NCI-H2227 (cell line): Measurements from ENCODE around the gene RSRC2.
"Not testable (repeated sequence)": the region's sequence is repeated elsewhere in the genome, so short reads cannot be mapped to it uniquely, and the experiment has no call there.

Experiments used
- DNase-seq: peaks from one replicate; lab custom pipeline; 2025; ENCODE audit not compliant: unreplicated experiment; lab: John Stamatoyannopoulos, UW

The RSRC2 gene

GRCh38 chr12:122487807-122488206 is 38.9 kb downstream of the RSRC2 start:
- DNase-seq = not testable (repeated sequence)

- no peak for DNase-seq
These were observed 39.8 kb downstream of the RSRC2 start for GRCh38 chr12:122486805-122487426.

- not testable (repeated sequence) for DNase-seq
These were observed 40.4 kb downstream of the RSRC2 start for GRCh38 chr12:122486360-122486759.

- DNase-seq = not testable (repeated sequence)
These were observed 42.4 kb downstream of the RSRC2 start for GRCh38 chr12:122484385-122484784.

DNA sequence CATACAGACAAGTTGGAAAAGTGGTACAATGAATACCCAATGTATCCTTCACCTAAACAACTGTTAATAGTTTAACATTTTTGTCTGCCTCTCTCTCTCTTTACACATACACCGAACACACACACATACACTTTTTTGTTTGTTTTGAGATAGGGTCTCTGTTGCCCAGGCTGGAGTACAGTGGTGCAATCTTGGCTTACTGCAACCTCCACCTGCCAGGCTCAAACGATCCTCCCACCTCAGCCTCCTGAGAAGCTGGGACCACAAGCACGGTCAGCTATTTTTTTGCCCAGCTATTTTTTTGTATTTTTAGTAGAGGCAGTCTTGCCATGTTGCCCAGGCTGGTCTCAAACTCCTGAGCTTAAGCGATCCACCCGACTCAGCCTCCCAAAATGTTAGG is 42.8 kb downstream of the RSRC2 start:
- DNase-seq = no peak

GRCh38 chr12:122481861-122482260 is 44.9 kb downstream of the RSRC2 start:
- DNase-seq = no peak

DNA sequence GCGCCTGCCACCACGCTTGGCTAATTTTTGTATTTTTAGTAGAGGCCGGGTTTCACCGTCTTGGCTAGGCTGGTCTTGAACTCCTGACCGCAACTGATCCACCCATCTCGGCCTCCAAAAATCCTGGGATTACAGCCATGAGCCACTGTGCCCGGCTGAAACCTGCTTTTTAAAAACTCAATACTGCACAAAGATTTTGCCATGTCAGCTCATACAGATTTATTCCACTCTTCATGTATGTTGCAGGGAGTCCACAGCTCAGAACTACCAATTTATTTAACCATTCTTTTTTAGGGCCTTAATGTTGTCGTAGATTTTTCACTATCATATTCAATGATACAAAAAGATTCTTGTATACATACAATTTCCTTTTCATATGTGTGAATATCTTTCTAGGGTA is 46.0 kb downstream of the RSRC2 start:
- DNase-seq = no peak

- no peak for DNase-seq
These were observed 52.4 kb downstream of the RSRC2 start for GRCh38 chr12:122474324-122474716.

DNA sequence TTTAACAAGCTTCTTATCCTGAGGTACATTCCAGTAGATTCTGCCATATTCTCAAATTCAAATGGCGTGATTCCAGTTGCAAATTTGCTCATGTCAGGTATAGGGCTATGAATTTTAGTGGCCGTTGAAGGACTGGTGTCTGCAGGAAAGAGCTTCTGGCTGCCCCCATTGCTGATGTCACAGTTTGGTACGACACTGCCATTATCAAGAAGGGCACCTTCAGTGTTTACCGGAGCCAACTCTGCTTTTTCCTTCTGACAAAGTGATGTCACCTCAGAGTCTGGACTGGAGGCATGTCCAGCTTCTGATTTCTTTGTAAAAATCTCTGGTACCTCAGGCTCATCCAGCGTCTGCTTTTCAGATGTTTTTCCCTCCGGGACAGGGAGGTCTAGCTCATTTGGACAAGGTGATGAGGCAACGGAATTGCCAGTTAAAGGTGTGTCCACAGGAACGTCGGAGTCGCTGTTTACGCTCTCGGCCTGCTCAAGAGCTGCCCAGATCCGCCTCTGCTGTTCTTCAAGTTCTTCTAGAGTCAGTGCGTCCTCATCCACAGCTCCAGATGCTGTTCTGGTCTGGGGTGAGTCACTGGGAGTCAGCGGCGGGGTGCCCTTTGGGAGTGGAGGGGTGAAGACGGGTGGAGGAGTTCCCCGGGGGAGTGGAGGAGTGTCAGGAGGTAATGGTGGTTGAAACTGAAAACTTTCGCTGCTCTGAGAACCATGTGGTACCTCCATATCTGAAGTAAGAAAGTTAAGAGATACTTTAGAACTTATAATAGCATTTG is 53.0 kb downstream of the RSRC2 start:
- DNase-seq = no peak

DNA sequence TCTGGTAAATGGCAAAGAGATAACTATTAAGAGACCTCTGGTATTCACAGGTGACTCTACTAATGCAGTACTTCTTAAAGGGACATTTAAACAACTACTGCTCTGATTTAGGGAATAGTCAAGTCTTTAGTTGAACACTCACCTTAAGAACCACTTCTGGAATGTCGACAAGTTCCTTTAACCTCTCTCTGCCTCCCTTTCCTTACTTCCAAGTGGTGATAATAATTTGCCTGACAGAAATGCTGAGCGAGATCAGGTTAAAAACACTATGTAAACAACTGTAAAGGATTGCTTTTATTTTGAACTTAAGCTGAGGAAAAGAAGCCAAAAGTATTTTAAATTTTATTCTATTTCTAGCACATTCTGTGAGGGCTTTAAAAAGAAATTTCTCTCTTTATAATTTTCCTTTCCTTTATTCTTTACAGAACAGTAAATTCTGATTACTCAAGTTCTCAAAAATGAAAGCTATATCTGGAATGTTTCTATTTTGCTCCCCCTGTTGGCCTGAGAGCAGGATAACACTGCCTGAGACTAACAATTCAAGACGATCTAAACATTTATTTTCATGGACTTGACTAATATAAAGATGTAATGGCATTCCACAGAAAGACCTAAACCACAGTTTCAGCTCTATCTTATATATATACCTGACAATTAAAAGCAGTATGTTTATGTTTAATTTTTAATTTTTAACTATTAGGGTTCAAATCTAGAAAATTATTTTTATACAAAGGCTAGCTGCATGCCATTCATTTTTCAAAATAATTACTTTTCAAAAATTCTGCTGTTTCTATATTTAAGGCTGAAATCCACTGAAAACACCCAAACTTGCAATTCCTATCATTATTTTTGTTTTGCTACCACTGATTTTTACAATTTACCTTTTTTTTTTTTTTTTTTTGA is 55.2 kb downstream of the RSRC2 start:
- peak; percentile 66 for DNase-seq

DNA sequence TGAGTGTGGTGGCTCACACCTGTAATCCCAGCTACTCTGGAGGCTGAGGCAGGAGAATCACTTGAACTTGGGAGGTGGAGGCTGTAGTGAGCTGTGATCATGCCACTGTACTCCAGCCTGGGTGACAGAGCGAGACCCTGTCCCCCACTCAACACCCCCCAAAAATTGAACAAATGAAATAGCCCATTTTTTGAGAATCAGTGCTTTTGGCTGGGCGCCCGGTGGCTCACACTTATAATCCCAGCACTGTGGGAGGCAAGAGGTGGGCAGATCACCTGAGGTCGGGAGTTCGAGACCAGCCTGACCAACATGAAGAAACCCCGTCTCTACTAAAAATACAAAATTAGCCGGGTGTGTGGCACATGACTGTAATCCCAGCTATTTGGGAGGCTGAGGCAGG is 56.2 kb downstream of the RSRC2 start:
- not testable (repeated sequence) for DNase-seq

- DNase-seq = not testable (repeated sequence)
These were observed 56.9 kb downstream of the RSRC2 start for GRCh38 chr12:122469856-122470255.

DNA sequence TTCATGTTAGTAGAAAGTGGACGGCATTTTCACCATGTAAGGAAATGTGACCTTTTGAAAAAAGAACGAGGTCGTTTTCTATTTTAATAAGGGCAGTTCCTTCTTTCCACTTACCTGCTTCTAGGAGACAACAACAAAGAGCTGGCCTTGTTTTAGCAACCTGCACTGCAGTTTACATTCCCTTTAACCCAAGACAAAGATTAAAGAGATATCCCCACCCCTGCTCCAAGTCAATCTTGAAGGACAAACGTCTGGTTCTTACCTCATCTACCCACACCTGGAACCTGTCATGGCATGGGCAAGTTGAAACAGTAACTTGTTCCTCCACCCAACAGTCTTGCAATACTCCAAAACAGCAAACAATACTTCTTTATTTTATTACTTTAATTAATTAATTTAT is 58.8 kb downstream of the RSRC2 start:
- DNase-seq = no peak

- DNase-seq = not testable (repeated sequence)
These were observed 62.3 kb downstream of the RSRC2 start for GRCh38 chr12:122464317-122465042.

DNA sequence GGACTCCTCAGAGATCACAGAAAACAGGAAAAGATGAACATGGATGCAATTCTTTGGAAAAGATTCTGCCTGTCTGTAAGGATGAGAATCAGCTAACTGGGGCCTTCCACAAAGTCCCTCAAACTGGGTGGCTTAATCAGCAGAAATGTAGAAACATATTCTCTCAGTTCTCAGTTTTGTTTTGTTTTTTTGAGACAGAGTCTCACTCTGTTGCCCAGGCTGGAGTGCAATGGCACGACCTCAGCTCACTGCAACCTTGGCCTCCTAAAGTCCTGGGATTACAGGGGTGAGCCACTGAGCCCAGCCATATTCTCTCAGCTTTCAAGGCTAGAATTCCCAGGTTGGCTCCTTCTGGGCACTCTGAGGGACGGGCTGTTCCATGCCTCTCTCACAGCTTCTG is 66.1 kb downstream of the RSRC2 start:
- DNase-seq = no peak

DNA sequence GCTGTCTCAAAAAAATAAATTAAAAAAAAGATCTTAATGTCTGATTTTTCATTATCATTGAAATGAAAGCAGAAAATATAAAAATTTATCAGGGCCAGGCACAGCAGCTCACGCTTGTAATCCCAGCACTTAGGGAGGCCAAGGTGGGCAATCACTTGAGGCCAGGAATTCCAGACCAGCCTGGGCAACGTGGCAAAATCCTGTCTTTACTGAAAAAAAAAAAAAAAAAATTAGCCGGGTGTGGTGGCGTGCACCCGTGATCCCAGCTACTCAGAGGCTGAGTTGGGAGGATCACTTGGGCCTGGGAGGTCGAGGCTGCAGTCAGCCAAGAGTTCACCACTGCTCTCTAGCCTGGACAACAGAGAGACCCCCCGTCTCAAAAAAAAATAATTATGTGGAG is 66.7 kb downstream of the RSRC2 start:
- DNase-seq = no peak

- DNase-seq = no peak
These were observed 67.5 kb downstream of the RSRC2 start for GRCh38 chr12:122459211-122459610.

DNA sequence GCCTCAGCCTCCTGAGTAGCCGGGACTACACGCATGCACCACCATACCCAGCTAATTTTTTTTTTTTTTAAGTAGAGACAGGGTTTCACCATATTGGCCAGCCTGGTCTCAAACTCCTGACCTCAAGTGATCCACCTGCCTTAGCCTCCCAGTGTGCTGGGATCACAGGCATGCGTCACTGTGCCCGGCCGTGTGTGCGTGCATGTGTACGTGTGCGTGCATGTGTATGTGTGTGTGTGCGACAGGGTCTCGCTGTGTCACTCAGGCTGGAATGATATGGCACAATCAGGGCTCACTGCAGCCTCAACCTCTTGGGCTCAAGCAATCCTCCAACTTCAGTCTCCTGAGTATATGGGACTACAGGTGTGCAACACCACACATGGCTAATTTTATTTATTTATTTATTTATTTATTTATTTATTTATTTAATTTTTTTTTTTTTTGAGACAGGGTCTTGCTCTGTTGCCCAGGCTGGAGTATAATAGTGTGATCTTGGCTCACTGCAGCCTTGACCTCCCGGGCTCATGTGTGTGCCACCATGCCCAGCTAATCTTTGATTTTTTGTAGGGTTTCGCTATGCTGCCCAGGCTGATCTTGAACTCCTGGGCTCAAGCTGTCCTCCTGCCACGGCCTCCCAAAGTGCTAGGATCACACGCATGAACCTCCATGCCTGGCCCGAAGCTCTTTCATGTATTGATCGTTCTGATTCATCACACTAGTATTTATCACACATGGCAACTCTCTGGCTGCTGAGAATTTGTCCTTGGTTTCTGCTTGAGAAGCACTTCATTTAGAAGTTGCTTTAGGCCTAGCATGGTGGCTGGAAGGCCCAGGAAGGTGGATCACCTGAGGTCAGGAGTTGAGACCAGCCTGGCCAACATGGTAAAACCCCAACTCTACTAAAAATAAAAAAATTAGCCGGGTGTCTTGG is 68.4 kb downstream of the RSRC2 start:
- no peak for DNase-seq

- DNase-seq = no peak
These were observed 69.1 kb downstream of the RSRC2 start for GRCh38 chr12:122457627-122458026.

DNA sequence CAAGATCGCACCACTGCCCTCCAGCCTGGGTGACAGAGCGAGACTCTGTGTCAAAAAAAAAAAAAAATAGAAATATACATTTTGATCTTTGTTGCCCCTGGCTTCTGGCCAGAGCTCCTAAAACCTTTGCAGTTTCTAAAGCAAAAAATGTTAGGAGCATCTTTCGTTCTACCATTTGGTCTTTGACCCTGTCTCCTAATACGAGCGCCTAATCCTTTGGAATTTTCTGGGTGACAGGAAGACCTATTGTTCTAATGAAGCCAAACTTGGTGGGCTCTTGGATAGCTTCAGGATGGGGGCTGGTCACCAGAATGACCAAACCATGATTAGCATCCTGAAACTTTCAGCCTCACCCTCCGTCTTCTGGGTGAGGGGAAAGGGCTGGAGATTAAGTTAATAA is 72.0 kb downstream of the RSRC2 start:
- no peak for DNase-seq
